Bronchial epithelial cell (primary cell): ENCODE results near the gene ANKS1A. TPM values are rescaled to one million over a fixed set of nuclear protein-coding genes. Genes with fewer than 3 reads are reported as not detected.

Experiments used
- DNase-seq: peaks from one replicate; pipeline ENCODE4 v3.0.0-alpha.2; 2010; ENCODE audit warnings: low read depth
- FAIRE-seq: peaks from 2 replicates; lab custom pipeline; 2011; peaks lifted over from hg19 to GRCh38; lab: Jason Lieb, UNC
- H3K27me3 ChIP-seq: 2 replicates; pipeline ENCODE4 v1.5.1; 2011; ENCODE audit warnings: low read length; ENCODE audit not compliant: control insufficient read depth, insufficient read depth
- H3K36me3 ChIP-seq: 2 replicates; pipeline ENCODE4 v1.5.1; 2011; ENCODE audit warnings: low read length; ENCODE audit not compliant: control insufficient read depth, insufficient read depth
- H3K4me3 ChIP-seq: 2 replicates; pipeline ENCODE4 v1.5.1; 2011; ENCODE audit warnings: mild to moderate bottlenecking, low read depth, low read length, control low read depth
- total RNA-seq: library from RNA; depleted of rRNA; stranded (reverse); fragments of >200 nt; gene quantifications from 2 replicates; pipeline ENCODE4 v1.2.1, GENCODE V29; 2014
- TF ChIP-seq, protein P1 (sequence below): IDR thresholded peaks from 2 replicates; pipeline ENCODE4 v1.5.1; 2011; ENCODE audit warnings: mild to moderate bottlenecking, moderate library complexity, low read length, control low read depth, inconsistent platforms; ENCODE audit not compliant: insufficient read depth, severe bottlenecking

ANKS1A gene
- total RNA-seq, 1 donor from 2014 or later: 9.5 TPM

DNA sequence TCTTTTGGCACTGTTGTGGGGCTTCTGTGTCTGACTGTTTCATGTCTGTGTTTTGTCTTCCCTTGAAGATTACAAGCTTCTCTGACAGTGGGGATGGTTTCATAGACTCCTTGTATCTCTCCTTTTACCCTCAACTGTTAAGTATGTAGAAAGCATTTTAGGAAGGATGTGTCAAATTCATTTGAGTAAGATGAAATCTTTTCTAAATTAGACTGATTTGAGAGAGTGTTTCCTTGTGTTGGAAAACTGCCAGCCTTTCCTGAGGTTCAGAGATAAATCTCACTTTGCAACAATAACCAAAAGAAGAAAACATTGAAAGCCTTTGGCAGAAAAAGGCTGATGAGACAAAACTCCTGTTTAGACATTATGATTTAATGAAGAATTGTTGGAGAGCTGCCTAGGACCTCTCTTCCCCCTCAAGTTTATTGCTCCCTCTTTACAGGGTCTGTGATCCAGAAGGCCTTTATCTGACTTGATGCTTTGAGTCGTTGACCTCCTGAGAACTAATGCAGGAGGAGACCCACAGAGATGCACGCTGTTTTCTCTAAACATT is 68.3 kb downstream of the ANKS1A start:
- FAIRE-seq: no peak
- DNase-seq: no peak
- Histone ChIP-seq H3K36me3 (peaks cover 3% of the 10 kb centered on the region), H3K4me3 (no peak overlapping the region), H3K27me3 (no peaks in the 10 kb centered on the region)
- TF ChIP-seq, protein P1, sequence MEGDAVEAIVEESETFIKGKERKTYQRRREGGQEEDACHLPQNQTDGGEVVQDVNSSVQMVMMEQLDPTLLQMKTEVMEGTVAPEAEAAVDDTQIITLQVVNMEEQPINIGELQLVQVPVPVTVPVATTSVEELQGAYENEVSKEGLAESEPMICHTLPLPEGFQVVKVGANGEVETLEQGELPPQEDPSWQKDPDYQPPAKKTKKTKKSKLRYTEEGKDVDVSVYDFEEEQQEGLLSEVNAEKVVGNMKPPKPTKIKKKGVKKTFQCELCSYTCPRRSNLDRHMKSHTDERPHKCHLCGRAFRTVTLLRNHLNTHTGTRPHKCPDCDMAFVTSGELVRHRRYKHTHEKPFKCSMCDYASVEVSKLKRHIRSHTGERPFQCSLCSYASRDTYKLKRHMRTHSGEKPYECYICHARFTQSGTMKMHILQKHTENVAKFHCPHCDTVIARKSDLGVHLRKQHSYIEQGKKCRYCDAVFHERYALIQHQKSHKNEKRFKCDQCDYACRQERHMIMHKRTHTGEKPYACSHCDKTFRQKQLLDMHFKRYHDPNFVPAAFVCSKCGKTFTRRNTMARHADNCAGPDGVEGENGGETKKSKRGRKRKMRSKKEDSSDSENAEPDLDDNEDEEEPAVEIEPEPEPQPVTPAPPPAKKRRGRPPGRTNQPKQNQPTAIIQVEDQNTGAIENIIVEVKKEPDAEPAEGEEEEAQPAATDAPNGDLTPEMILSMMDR: no peak

DNA sequence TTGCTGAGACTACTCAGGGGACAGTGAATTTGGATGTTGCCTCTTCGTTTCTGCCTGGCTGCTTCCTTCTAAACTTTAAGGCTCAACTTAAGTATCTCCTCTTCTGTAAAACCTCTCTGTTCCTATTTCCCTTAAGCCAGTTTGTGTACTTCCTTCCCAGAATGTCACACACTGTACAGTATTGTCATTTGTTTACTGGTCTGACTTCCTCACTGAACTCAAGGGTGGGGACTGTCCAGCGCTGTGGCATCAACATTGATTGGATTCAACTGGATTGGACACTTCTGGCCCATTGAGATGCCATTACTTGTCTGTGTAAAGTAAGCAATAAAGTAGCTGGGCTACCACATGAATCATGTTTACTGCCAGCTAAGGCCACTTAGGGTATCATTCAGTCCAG is 69.7 kb downstream of the ANKS1A start:
- FAIRE-seq: no peak
- TF ChIP-seq, protein P1: no peak
- no peak for DNase-seq
- Histone ChIP-seq H3K27me3 (no peaks in the 10 kb centered on the region), H3K36me3 (peaks cover 3% of the 10 kb centered on the region), H3K4me3 (no peak overlapping the region)

DNA sequence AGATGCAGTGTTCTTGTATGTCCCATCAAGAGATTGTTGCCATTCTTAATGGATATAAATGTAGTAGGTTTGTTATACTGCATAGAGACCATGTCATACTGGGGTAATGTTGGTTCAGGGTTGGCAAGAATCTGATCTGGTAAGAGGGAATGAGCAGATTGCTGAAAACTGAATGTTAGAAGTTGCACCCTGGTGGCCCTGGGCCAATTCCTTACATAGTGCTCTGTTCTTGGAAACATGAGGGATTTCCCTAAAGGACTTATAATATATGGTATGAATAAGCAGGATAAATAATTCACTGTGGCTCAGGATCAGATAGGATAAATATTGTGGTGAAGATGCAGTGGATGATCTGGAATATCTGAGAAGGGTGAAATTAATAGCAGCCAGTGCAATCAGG is 70.2 kb downstream of the ANKS1A start:
- TF ChIP-seq, protein P1: no peak

DNA sequence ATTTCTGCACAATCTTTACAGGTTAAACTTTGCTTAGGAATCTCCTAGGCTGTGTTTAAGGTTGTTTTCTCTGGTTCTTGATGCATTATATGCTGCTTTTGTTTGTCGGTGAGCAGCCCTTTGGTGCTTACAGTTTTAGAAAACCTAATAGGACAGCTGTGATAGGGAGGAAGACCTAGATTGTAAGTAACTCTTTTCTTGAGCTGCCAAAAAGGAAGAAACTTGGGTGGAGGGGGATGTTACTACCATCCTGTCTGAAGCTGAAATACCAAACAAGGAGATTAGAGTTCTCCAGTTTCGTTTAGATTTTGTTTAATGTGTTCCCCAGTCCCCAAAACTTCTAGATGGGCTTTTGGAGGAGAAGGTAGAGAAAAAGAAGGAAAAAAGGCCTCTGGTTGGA is 72.0 kb downstream of the ANKS1A start:
- no peak for FAIRE-seq
- no peak for DNase-seq
- Histone ChIP-seq H3K36me3 (peaks cover 1% of the 10 kb centered on the region), H3K27me3 (no peaks in the 10 kb centered on the region), H3K4me3 (no peak overlapping the region)
- TF ChIP-seq, protein P1: no peak

More for the DNA sequence above, 70.2 kb downstream of the ANKS1A start:
- no peak for FAIRE-seq
- H3K36me3 ChIP-seq: peaks cover 3% of the 10 kb centered on the region
- H3K27me3 ChIP-seq: no peaks in the 10 kb centered on the region
- H3K4me3 ChIP-seq: no peak overlapping the region
- DNase-seq: no peak

DNA sequence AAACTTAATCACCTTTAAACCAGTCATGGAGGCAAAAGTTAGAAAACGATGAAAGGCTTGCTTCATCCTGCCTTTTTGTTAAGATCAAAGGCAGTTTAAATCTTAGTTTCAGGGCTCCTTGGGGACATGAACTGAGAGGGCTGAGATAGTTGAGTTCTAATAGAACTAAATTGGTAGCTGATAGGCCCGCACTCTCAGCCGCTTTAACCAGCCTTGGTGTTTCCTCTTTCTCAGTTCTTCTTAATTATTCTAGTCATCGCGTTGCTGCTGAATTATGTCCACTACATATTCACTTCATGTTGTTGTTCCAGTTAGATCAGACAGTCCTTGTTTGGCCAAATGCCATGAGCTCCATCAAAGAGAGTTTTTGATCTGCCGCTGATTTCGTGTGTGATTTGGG is 72.5 kb downstream of the ANKS1A start:
- peaks cover 1% of the 10 kb centered on the region for H3K36me3 ChIP-seq
- no peak overlapping the region for H3K4me3 ChIP-seq
- DNase-seq: no peak
- no peak for FAIRE-seq
- H3K27me3 ChIP-seq: no peaks in the 10 kb centered on the region
- TF ChIP-seq, protein P1: no peak

DNA sequence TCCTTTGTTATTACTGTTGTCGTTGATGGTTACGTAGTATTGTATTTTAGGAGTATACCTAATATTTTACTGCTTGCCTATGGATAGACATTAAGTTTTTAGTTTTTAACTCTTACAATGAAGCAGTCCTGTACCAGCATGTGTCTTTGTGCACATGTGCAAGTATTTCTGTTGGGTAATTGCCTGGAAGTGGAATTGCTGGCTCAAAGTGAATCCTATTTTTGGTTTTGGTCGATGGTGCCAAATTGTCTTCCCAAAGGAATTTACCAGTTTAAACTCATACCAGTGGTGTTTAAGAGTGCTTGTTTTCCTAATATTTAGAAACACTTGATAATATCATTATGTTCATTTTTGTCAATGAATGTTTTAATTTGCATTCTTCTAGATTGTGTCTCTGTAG is 75.5 kb downstream of the ANKS1A start:
- no peak for DNase-seq
- no peak for FAIRE-seq
- no peaks in the 10 kb centered on the region for H3K27me3 ChIP-seq
- no peak overlapping the region for H3K4me3 ChIP-seq
- TF ChIP-seq, protein P1: no peak
- no peaks in the 10 kb centered on the region for H3K36me3 ChIP-seq
